HepG2 (cell line): ENCODE measurements around the gene OSBP.

Source experiments
- CTCF ChIP-seq: sonication (generic); formaldehyde crosslinking; IDR thresholded peaks from 2 replicates; pipeline ENCODE4 v1.5.0; 2020; ENCODE audit warnings: mild to moderate bottlenecking, missing genetic modification reagents, moderate library complexity
- JUND ChIP-seq: sonication (generic); formaldehyde crosslinking; IDR thresholded peaks from 2 replicates; pipeline ENCODE4 v1.8.0; 2022; ENCODE audit warnings: mild to moderate bottlenecking, missing genetic modification reagents
- SMYD3 ChIP-seq: sonication (generic); formaldehyde crosslinking; IDR thresholded peaks from 2 replicates; pipeline ENCODE4 v1.8.1; 2023; ENCODE audit warnings: mild to moderate bottlenecking, missing genetic modification reagents
- ZNF24 ChIP-seq: fragments of 450-650 bp; IDR thresholded peaks from 2 replicates; pipeline ENCODE4 v1.6.1; 2017; ENCODE audit warnings: antibody characterized with exemption, mild to moderate bottlenecking
- ZNF274 ChIP-seq: sonication (generic); formaldehyde crosslinking; IDR thresholded peaks from 2 replicates; pipeline ENCODE4 v1.5.1; 2020; ENCODE audit warnings: mild to moderate bottlenecking, missing genetic modification reagents
- ZNF674 ChIP-seq: sonication (generic); formaldehyde crosslinking; IDR thresholded peaks from 2 replicates; pipeline ENCODE4 v1.5.0; 2020; ENCODE audit warnings: low read depth, mild to moderate bottlenecking, missing genetic modification reagents

- TF ChIP-seq JUND (CRISPR knock-in tag), result no peak
- TF ChIP-seq CTCF (CRISPR knock-in tag), result no peak
- TF ChIP-seq ZNF274 (CRISPR knock-in tag), result no peak
- no peak for TF ChIP-seq ZNF24
- no peak for TF ChIP-seq SMYD3 (CRISPR knock-in tag)
- no peak for TF ChIP-seq ZNF674 (CRISPR knock-in tag)
These were observed 73.3 kb downstream of the OSBP start for GRCh38 chr11:59542142-59542810.
